GM12878 (cell line): Measurements from ENCODE around the gene NPY4R. TPM values are rescaled to one million over a fixed set of nuclear protein-coding genes. Genes with fewer than 3 reads are reported as not detected.
"Not testable (repeated sequence)": the region's sequence is repeated elsewhere in the genome, so short reads cannot be mapped to it uniquely, and the experiment has no call there.

Experiments
- ATAC-seq: fragments of 200-7000 bp; cut with Tn5 transposase; 3 replicates; pipeline ENCODE4 v1.9.1; 2020; ENCODE audit warnings: mild to moderate bottlenecking, moderate library complexity
- BruUV-seq: library from RNA; stranded (reverse); fragments of 400-500 nt; replicated peaks from 2 replicates; lab custom pipeline; 2021; lab: Mats Ljungman, UMichigan
- CTCF ChIA-PET: fragments of 300-600 bp; sonication (Branson Sonifier 250); formaldehyde crosslinking; extraction: SDS; loops from one replicate; lab custom pipeline; 2021; ENCODE audit warnings: inconsistent platforms; lab: Yijun Ruan, JAX
- POLR2A ChIA-PET: fragments of 350-600 bp; formaldehyde crosslinking; extraction: SDS; loops from one replicate; lab custom pipeline; 2021; ENCODE audit warnings: inconsistent platforms; lab: Charles Lee
- RAD21 ChIA-PET: fragments of 300-600 bp; sonication (Branson Sonifier 250); formaldehyde crosslinking; loops from one replicate; lab custom pipeline; 2023; ENCODE audit warnings: antibody characterized with exemption; ENCODE audit not compliant: unreplicated experiment; lab: Charles Lee
- SMC1A ChIA-PET: fragments of 300-600 bp; sonication (Branson Sonifier 250); formaldehyde crosslinking; loops from one replicate; lab custom pipeline; 2023; ENCODE audit not compliant: unreplicated experiment, uncharacterized antibody; lab: Charles Lee
- DNase-seq: peaks from one replicate; pipeline ENCODE4 v3.0.0-alpha.2; 2011; ENCODE audit warnings: low read depth, low spot score
- FAIRE-seq: peaks from 3 replicates; lab custom pipeline; 2011; peaks lifted over from hg19 to GRCh38; lab: Jason Lieb, UNC
- H2AFZ ChIP-seq: 2 replicates; pipeline ENCODE4 v1.6.0; 2011; ENCODE audit warnings: low read depth, low read length, control low read depth; ENCODE audit not compliant: control insufficient read depth
- H3K27ac ChIP-seq: 2 replicates; pipeline ENCODE4 v1.5.1; 2011; ENCODE audit warnings: control low read depth; ENCODE audit not compliant: control insufficient read depth, insufficient read depth
- H3K27me3 ChIP-seq, 2 experiments: replicated peaks in 1 of 2; 2 replicates each; pipeline versions ENCODE4 v1.6.0 to v1.6.1; 2011; ENCODE audit warnings: low read length in 1 of 2; ENCODE audit not compliant: control insufficient read depth in 2 of 2, insufficient read depth in 2 of 2
- H3K36me3 ChIP-seq, 2 experiments: 2 replicates each; pipeline ENCODE4 v1.5.1; 2011; ENCODE audit warnings: low read length in 1 of 2; ENCODE audit not compliant: control insufficient read depth in 2 of 2, insufficient read depth in 2 of 2
- H3K4me1 ChIP-seq: 2 replicates; pipeline ENCODE4 v1.6.1; 2011; ENCODE audit warnings: mild to moderate bottlenecking, low read length, moderate library complexity, mixed read lengths; ENCODE audit not compliant: control insufficient read depth, insufficient read depth
- H3K4me2 ChIP-seq: 2 replicates; pipeline ENCODE4 v1.6.0; 2011; ENCODE audit warnings: control low read depth; ENCODE audit not compliant: control insufficient read depth, insufficient read depth
- H3K4me3 ChIP-seq: fragments of 200-600 bp; sonication (generic); 2 replicates; pipeline ENCODE4 v1.5.1; 2016
- H3K79me2 ChIP-seq: 2 replicates; pipeline ENCODE4 v1.6.0; 2011; ENCODE audit warnings: low read length; ENCODE audit not compliant: control insufficient read depth, insufficient read depth
- H3K9ac ChIP-seq: 2 replicates; pipeline ENCODE4 v1.8.0; 2011; ENCODE audit warnings: low read length, control low read depth, mixed read lengths; ENCODE audit not compliant: control insufficient read depth, insufficient read depth
- H3K9me3 ChIP-seq: replicated peaks from 3 replicates; pipeline ENCODE4 v1.5.1; 2011; ENCODE audit warnings: mild to moderate bottlenecking, low read length; ENCODE audit not compliant: control insufficient read depth, insufficient read depth
- H4K20me1 ChIP-seq: 2 replicates; pipeline ENCODE4 v1.6.0; 2011; ENCODE audit not compliant: control insufficient read depth, insufficient read depth
- CEBPZ ChIP-seq: fragments of 150-350 bp; IDR thresholded peaks from 2 replicates; pipeline ENCODE4 v1.6.1; 2016; ENCODE audit warnings: low read depth, low read length
- WGBS: methylation state at CpG from one replicate; pipeline ENCODE4 v1.1.6; 2016; ENCODE audit warnings: low lambda C conversion rate; ENCODE audit not compliant: insufficient replicate concordance, insufficient coverage; ENCODE audit errors: missing lambda C conversion rate; 5-methylcytosine and 5-hydroxymethylcytosine counted together
- in situ Hi-C: fragments of 300-500 bp; cut with MboI; formaldehyde crosslinking; loops from 9 replicates; pipeline ENCODE4 v1.14.3; 2018; ENCODE audit warnings: mixed read lengths
- intact Hi-C: fragments of 100-400 bp; cut with micrococcal nuclease; formaldehyde crosslinking; loops from one replicate; pipeline ENCODE4 v1.14.2; 2022; ENCODE audit not compliant: unreplicated experiment
- polyA plus RNA-seq, 11 experiments: library from polyadenylated mRNA; depleted of rRNA in 4 of 11; unstranded in 6 of 11; stranded (reverse) in 5 of 11; fragments of >200 nt; fragmentation: Nextera tagmentation in 4 of 11; fragmentation: Illumina TruSeq in 1 of 11; extraction: Ambion mirVana in 4 of 11; extraction: Trizol in 1 of 11; gene quantifications; 1 replicate in 1 of 11; 2 replicates in 10 of 11; pipeline versions ENCODE4 v1.2.1 to v1.2.3, GENCODE V29; 2011 to 2016; ENCODE audit warnings: inconsistent platforms in 2 of 11, missing spikeins in 2 of 11, low read depth in 1 of 11
- total RNA-seq, 4 experiments: library from RNA; depleted of rRNA in 3 of 4; stranded (reverse); fragments of >200 nt in 3 of 4; fragmentation: Illumina TruSeq in 1 of 4; extraction: Trizol in 1 of 4; gene quantifications; 2 replicates each; pipeline versions ENCODE4 v1.2.1 to v1.2.3, GENCODE V29; 2013 to 2021

The NPY4R gene
- total and polyA plus RNA-seq, 10 of the 15 experiments (the other 5 are each of a cell fraction or from before 2014, with no cell fraction given): not detected

- no peak for TF ChIP-seq CEBPZ
These were observed 48.7 kb upstream of the NPY4R start (continued) for GRCh38 chr10:46514431-46514861.

GRCh38 chr10:46513333-46513732, 47.6 kb upstream of the NPY4R start:
- WGBS: no CpG with 5 or more reads among the region's 8 CpGs
- POLR2A ChIA-PET: not testable (repeated sequence)

GRCh38 chr10:46512725-46513124, 47.0 kb upstream of the NPY4R start:
- POLR2A ChIA-PET, CTCF ChIA-PET, in situ Hi-C loops: not testable (repeated sequence)

More at GRCh38 chr10:46513333-46513732, 47.6 kb upstream of the NPY4R start:
- H3K27me3 ChIP-seq, H3K79me2 ChIP-seq, intact Hi-C loops, SMC1A ChIA-PET, H3K36me3 ChIP-seq, BruUV-seq, H3K27ac ChIP-seq, ATAC-seq, H3K4me3 ChIP-seq, in situ Hi-C loops, FAIRE-seq, H2AFZ ChIP-seq, DNase-seq, CTCF ChIA-PET, H4K20me1 ChIP-seq, H3K4me1 ChIP-seq, H3K9me3 ChIP-seq, H3K9ac ChIP-seq, RAD21 ChIA-PET, H3K4me2 ChIP-seq: not testable (repeated sequence)

GRCh38 chr10:46512002-46512401, 46.2 kb upstream of the NPY4R start:
- H4K20me1 ChIP-seq, in situ Hi-C loops, POLR2A ChIA-PET, H3K27me3 ChIP-seq, H3K4me2 ChIP-seq, SMC1A ChIA-PET, H3K36me3 ChIP-seq, H2AFZ ChIP-seq, H3K9me3 ChIP-seq, FAIRE-seq, ATAC-seq, DNase-seq, H3K79me2 ChIP-seq, intact Hi-C loops, BruUV-seq, H3K4me1 ChIP-seq, H3K4me3 ChIP-seq, CTCF ChIA-PET, H3K27ac ChIP-seq, RAD21 ChIA-PET, H3K9ac ChIP-seq: not testable (repeated sequence)
- no CpG with 5 or more reads among the region's 5 CpGs for WGBS

More at GRCh38 chr10:46512725-46513124, 47.0 kb upstream of the NPY4R start:
- H3K27me3 ChIP-seq, H3K36me3 ChIP-seq, intact Hi-C loops, SMC1A ChIA-PET, RAD21 ChIA-PET, H4K20me1 ChIP-seq, H3K4me3 ChIP-seq, H3K4me2 ChIP-seq, H3K79me2 ChIP-seq, H3K9me3 ChIP-seq, FAIRE-seq, DNase-seq, BruUV-seq, H2AFZ ChIP-seq, H3K27ac ChIP-seq, ATAC-seq, H3K9ac ChIP-seq, H3K4me1 ChIP-seq: not testable (repeated sequence)
- 87% methylated on average over 3 of the region's 7 CpGs for WGBS
